Panc1 (cell line): Measurements from ENCODE around the gene MSANTD2. TPM values are rescaled to one million over a fixed set of nuclear protein-coding genes. Genes with fewer than 3 reads are reported as not detected.

ENCODE experiments used
- ATAC-seq: fragments of 200-7000 bp; cut with Tn5 transposase; 2 replicates; pipeline ENCODE4 v1.9.1; 2020; ENCODE audit warnings: mild to moderate bottlenecking, moderate library complexity
- BruUV-seq: library from RNA; stranded (reverse); fragments of 400-500 nt; replicated peaks from 2 replicates; lab custom pipeline; 2021; lab: Mats Ljungman, UMichigan
- CTCF ChIA-PET: fragments of 300-600 bp; sonication (Branson Sonifier 250); formaldehyde crosslinking; loops from one replicate; lab custom pipeline; 2022; ENCODE audit warnings: antibody characterized with exemption; lab: Charles Lee
- POLR2A ChIA-PET: fragments of 300-600 bp; sonication (Branson Sonifier 250); formaldehyde crosslinking; loops from one replicate; lab custom pipeline; 2022; ENCODE audit warnings: antibody characterized with exemption; lab: Charles Lee
- DNase-seq: peaks from one replicate; pipeline ENCODE4 v3.0.0-alpha.2; 2010; ENCODE audit warnings: low read depth, low spot score
- H3K27ac ChIP-seq: 2 replicates; pipeline ENCODE4 v1.5.1; 2011; ENCODE audit warnings: mild to moderate bottlenecking, low read length, inconsistent platforms
- H3K27me3 ChIP-seq: fragments of 200-500 bp; sonication (Bioruptor generic); 2 replicates; pipeline ENCODE4 v1.6.0; 2014; ENCODE audit warnings: low read length, inconsistent platforms; ENCODE audit not compliant: control insufficient read depth, insufficient read depth
- H3K36me3 ChIP-seq: fragments of 200-500 bp; sonication (Bioruptor generic); 2 replicates; pipeline ENCODE4 v1.5.1; 2014; ENCODE audit warnings: inconsistent platforms, mild to moderate bottlenecking, low read length, moderate library complexity; ENCODE audit not compliant: control insufficient read depth, insufficient read depth
- H3K4me1 ChIP-seq: 2 replicates; pipeline ENCODE4 v1.5.1; 2011; ENCODE audit warnings: inconsistent platforms, mild to moderate bottlenecking, low read length, moderate library complexity; ENCODE audit not compliant: control insufficient read depth, insufficient read depth
- H3K4me3 ChIP-seq, 2 experiments: 2 replicates each; pipeline ENCODE4 v1.5.1; 2011 to 2012; ENCODE audit warnings: low read depth in 2 of 2, low read length in 2 of 2, mild to moderate bottlenecking in 2 of 2, inconsistent platforms in 1 of 2, moderate library complexity in 1 of 2
- H3K9me3 ChIP-seq: fragments of 200-500 bp; sonication (Bioruptor generic); 2 replicates; pipeline ENCODE4 v1.5.1; 2014; ENCODE audit warnings: low read depth, mild to moderate bottlenecking, inconsistent platforms, low read length, moderate library complexity; ENCODE audit not compliant: control insufficient read depth, insufficient read depth
- SIN3A ChIP-seq: IDR thresholded peaks from 2 replicates; pipeline ENCODE4 v1.6.1; 2012; ENCODE audit warnings: low read depth, mild to moderate bottlenecking, low read length, moderate library complexity, borderline replicate concordance; ENCODE audit not compliant: insufficient read depth
- TCF7L2 ChIP-seq: IDR thresholded peaks from 2 replicates; pipeline ENCODE4 v1.6.1; 2011; ENCODE audit warnings: mild to moderate bottlenecking, low read depth, low read length, inconsistent platforms
- in situ Hi-C: cut with HindIII; loops from 2 replicates; pipeline ENCODE4 v1.10.0; 2016; ENCODE audit warnings: low sequenced_read_pairs, low pct_unique_long_range_greater_than_20kb
- intact Hi-C: fragments of 100-400 bp; cut with micrococcal nuclease; formaldehyde crosslinking; loops from one replicate; pipeline ENCODE4 v1.10.0; 2022; ENCODE audit not compliant: unreplicated experiment
- total RNA-seq: library from RNA; stranded (reverse); gene quantifications from one replicate; pipeline ENCODE4 v1.2.1, GENCODE V29; 2021; ENCODE audit not compliant: unreplicated experiment
- TF ChIP-seq, protein P1 (sequence below): fragments of 450-650 bp; IDR thresholded peaks from 2 replicates; pipeline ENCODE4 v1.5.1; 2017; ENCODE audit warnings: mild to moderate bottlenecking

Gene MSANTD2
- total RNA-seq, 1 experiment from 2014 or later = 20.5 TPM

DNA sequence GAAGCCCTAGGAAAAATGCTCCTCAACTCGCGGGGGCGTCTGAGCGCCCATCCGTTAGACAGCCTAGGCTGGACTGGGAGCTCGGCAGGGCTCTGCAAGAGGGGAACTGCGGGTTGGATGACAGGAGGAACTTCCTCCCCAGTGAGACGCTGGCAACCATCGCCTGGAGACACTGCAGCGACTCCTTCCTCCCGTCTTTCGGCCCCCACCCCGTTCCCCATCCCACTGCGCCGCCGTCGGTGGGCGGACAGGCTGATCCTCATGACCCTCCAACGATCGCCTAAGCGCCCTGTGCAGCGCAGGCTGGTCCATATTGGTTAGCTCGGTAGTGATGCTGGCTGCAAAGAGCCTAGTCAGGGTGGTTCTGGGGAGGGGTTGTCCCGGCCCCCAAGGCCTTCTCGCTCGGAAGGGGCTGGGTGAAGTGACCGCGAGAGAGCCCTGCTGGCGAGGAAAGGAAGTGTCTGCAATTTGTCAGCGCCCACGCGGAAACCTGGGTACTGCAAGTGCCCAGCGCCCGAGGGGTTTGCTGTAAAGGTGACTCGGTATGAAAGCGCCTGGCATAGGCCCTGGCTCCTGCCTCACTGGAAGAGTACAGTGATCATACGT lies 59.8 kb downstream of the MSANTD2 start:
- ChIA-PET POLR2A (interaction anchor here (1.0 kb wide), 1 partner anchor 66 kb away, joined by 3 read pairs; the partner anchor contains the start of genes SIAE and SPA17), CTCF (interaction anchor here (1.4 kb wide), 1 partner anchor 22 kb away, joined by 3 read pairs; no protein-coding TSS in a partner anchor)
- ATAC-seq = peak; percentile 69
- intact Hi-C loops (no loop called here), in situ Hi-C loops (no loop called here)
- Histone ChIP-seq H3K4me1 (peaks cover 5% of the 10 kb centered on the region), H3K27me3 (peaks cover 44% of the 10 kb centered on the region), H3K9me3 (no peaks in the 10 kb centered on the region), H3K4me3 (peak overlapping the region; percentile 52 to 67), H3K27ac (no peak overlapping the region), H3K36me3 (no peaks in the 10 kb centered on the region)
- TF ChIP-seq, protein P1, sequence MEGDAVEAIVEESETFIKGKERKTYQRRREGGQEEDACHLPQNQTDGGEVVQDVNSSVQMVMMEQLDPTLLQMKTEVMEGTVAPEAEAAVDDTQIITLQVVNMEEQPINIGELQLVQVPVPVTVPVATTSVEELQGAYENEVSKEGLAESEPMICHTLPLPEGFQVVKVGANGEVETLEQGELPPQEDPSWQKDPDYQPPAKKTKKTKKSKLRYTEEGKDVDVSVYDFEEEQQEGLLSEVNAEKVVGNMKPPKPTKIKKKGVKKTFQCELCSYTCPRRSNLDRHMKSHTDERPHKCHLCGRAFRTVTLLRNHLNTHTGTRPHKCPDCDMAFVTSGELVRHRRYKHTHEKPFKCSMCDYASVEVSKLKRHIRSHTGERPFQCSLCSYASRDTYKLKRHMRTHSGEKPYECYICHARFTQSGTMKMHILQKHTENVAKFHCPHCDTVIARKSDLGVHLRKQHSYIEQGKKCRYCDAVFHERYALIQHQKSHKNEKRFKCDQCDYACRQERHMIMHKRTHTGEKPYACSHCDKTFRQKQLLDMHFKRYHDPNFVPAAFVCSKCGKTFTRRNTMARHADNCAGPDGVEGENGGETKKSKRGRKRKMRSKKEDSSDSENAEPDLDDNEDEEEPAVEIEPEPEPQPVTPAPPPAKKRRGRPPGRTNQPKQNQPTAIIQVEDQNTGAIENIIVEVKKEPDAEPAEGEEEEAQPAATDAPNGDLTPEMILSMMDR = peak; percentile 61; the same call in 1 of the 2 replicates
- no peak for TF ChIP-seq SIN3A
- no peak for TF ChIP-seq TCF7L2
- DNase-seq = no peak
- no TSS peak for BruUV-seq

DNA sequence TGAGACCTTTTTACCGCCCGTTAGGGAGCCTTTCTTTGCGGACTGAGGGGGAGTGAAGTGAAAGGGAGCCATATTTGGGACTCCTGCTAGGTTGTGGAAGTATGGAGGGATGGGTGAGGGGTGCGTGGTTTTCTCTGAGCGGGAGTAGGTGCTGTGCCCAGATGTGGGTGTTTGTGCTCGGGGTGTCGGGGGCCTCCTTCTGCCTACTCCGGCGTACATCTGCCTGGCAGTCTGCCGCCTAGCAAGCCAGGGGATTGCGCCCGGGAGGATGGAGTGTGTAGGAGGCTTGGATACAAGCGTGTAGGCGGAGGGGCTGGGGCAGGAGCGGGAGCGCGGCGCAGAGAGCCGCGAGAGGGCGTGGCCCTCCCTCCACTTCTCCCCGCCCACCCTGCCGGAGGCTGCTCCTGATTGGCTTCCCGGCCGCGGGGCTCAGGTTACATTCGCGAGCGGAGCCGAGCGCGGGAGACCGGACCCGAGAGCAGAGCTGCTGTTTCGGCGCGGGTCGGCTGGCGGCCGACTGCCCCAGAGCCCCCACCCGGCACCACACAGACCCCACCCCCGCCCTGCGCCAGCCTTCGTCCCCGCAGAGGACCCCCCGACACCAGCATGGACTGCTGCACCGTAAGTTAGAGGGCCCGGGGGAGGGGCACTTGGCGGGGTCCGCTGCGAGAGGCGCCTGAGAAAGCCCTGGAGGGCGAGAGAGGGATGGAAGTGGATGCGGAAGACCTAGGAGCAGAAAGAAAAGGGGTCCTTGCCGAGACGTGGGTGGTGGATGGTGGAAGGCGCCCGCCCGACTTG lies 60.5 kb downstream of the MSANTD2 start, which contains the start of gene NRGN:
NRGN (plus strand) TSS at position 464 of the 798 bp plus-strand sequence; CDS start at position 607, 143 bp downstream.
- H3K27me3 ChIP-seq = peaks cover 40% of the 10 kb centered on the region
- ATAC-seq = peak; percentile 98
- DNase-seq = no peak
- ChIA-PET CTCF (interaction anchor here (1.4 kb wide), 1 partner anchor 23 kb away, joined by 3 read pairs; no protein-coding TSS in a partner anchor), POLR2A (interaction anchor here (1.0 kb wide), 1 partner anchor 66 kb away, joined by 3 read pairs; the partner anchor contains the start of genes SIAE and SPA17)
- peak within 1 kb of the TSS; percentile 52 to 67 for H3K4me3 ChIP-seq
- TF ChIP-seq, protein P1 = no peak
- no TSS peak for BruUV-seq
- in situ Hi-C loops = no loop called here
- H3K36me3 ChIP-seq = no peaks in the 10 kb centered on the region
- no peaks in the 10 kb centered on the region for H3K9me3 ChIP-seq
- no peak within 1 kb of the TSS for H3K27ac ChIP-seq
- intact Hi-C loops = no loop called here
- peaks cover 5% of the 10 kb centered on the region; the same call in 1 of the 2 replicates for H3K4me1 ChIP-seq

DNA sequence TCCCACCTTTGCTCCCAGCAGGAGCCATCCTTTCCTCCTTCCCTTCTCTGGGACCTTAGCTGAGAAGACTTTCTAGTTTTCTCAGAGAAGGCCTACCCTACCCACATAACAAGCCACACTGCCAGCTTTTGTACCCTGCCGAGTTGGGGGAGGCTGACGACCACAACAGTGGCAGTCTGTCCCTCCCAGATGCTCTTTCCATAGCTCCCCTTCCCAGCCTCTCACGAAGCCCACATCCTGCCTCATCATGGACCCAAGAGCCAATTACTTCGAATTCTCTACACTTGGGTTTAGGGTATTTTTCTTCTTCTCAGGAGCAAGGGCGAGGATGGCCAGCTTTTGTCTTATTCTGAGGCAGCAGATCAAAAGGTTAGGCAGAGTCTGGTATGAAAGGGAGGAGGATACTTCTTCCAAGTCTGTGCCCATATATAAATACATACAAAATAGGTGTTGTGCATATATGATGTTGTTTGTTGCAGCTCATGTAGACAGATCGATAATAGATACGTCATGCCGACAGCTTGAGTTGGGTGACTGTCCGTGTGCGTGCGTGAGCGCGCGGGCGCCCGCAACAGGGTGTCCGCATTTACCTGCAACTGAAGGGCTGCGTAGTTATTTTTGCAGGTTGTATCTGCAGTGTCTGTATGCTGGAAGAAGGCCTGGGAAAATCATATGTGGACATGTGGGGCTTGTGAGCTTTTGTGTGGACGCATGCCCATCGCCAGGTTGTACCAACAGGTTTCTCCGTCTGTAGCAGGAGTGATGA lies 61.3 kb downstream of the MSANTD2 start:
- no peak for TF ChIP-seq TCF7L2
- TF ChIP-seq, protein P1 = no peak
- TF ChIP-seq SIN3A = no peak
- H3K9me3 ChIP-seq = no peaks in the 10 kb centered on the region

More for the DNA sequence above, 61.3 kb downstream of the MSANTD2 start:
- no TSS peak for BruUV-seq
- H3K4me1 ChIP-seq = peaks cover 5% of the 10 kb centered on the region; the same call in 1 of the 2 replicates
- ChIA-PET CTCF (interaction anchor here (1.4 kb wide), 1 partner anchor 24 kb away, joined by 3 read pairs; no protein-coding TSS in a partner anchor), POLR2A (interaction anchor here (1.0 kb wide), 1 partner anchor 65 kb away, joined by 3 read pairs; the partner anchor contains the start of genes SIAE and SPA17)
- ATAC-seq = no peak
- in situ Hi-C loops = no loop called here
- H3K27ac ChIP-seq = no peak overlapping the region
- intact Hi-C loops = no loop called here
- H3K4me3 ChIP-seq = peak overlapping the region; percentile 52 to 67
- H3K36me3 ChIP-seq = no peaks in the 10 kb centered on the region
- peaks cover 32% of the 10 kb centered on the region for H3K27me3 ChIP-seq
- no peak for DNase-seq
